Lower lobe of right lung (tissue), 2 donors: ENCODE results near the gene NRN1L. TPM values are rescaled to one million over a fixed set of nuclear protein-coding genes. Genes with fewer than 3 reads are reported as not detected.

Experiments used
- ATAC-seq, 2 donors: fragments of 200-7000 bp; cut with Tn5 transposase; one replicate each; pipeline ENCODE4 v1.9.1; 2020 to 2022; ENCODE audit warnings: mild to moderate bottlenecking in 2 of 2, moderate library complexity in 2 of 2
- DNase-seq: peaks from one replicate; pipeline ENCODE4 v3.0.0-alpha.2; 2020
- H3K27ac ChIP-seq: fragments of 200-600 bp; one replicate; pipeline ENCODE4 v1.8.0; 2022
- H3K27me3 ChIP-seq: fragments of 200-600 bp; one replicate; pipeline ENCODE4 v1.8.0; 2022; ENCODE audit warnings: low read depth
- H3K36me3 ChIP-seq: fragments of 200-600 bp; one replicate; pipeline ENCODE4 v1.8.0; 2022; ENCODE audit warnings: mild to moderate bottlenecking
- H3K4me1 ChIP-seq: fragments of 200-600 bp; one replicate; pipeline ENCODE4 v1.8.0; 2022
- H3K4me3 ChIP-seq: fragments of 200-600 bp; one replicate; pipeline ENCODE4 v1.8.0; 2022; ENCODE audit warnings: mild to moderate bottlenecking
- H3K9me3 ChIP-seq: fragments of 200-600 bp; one replicate; pipeline ENCODE4 v1.8.0; 2022
- intact Hi-C: fragments of 100-400 bp; cut with DNase I; formaldehyde crosslinking; loops from one replicate; pipeline ENCODE4 v1.11.0; 2022
- total RNA-seq: library from RNA; stranded (reverse); fragmentation: NEBNext Ultra II Directional; extraction: Animal tissue kit (Norgen Biotek cat#: 25700); gene quantifications from one replicate; pipeline ENCODE4 v1.2.1, GENCODE V29; 2021
- TF ChIP-seq, protein P1 (sequence below): fragments of 200-600 bp; IDR thresholded peaks from one replicate; pipeline ENCODE4 v1.8.0; 2022; ENCODE audit warnings: antibody characterized with exemption, mild to moderate bottlenecking
- donor health status: DM: no; HTN: yes; CAD: no; lungs with severe emphysema.

The NRN1L gene
- total RNA-seq, 1 donor from 2014 or later, result 1.7 TPM

DNA sequence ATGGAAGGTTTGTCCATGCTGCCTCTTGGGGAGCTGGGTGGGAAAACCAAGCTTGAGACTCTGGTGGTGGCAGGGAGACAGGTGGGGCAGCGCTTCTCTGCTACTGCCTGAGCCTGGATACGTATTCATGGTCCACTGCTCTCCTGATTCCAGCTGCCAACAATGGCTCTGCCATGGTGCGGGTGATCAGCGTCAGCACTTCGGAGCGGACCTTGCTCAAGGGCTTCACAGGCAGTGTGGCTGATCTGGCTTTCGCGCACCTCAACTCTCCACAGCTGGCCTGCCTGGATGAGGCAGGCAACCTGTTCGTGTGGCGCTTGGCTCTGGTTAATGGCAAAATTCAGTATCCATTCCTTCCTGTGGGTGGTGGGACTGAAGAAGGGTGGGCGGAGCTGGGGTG is 7.6 kb upstream of the NRN1L start:
- peaks cover 29% of the 10 kb centered on the region for H3K4me1 ChIP-seq
- no peak overlapping the region for H3K27ac ChIP-seq
- no peak for DNase-seq
- intact Hi-C loops, result no loop called here
- no peak for ATAC-seq
- peaks cover 66% of the 10 kb centered on the region for H3K36me3 ChIP-seq
- no peaks in the 10 kb centered on the region for H3K9me3 ChIP-seq
- TF ChIP-seq, protein P1, sequence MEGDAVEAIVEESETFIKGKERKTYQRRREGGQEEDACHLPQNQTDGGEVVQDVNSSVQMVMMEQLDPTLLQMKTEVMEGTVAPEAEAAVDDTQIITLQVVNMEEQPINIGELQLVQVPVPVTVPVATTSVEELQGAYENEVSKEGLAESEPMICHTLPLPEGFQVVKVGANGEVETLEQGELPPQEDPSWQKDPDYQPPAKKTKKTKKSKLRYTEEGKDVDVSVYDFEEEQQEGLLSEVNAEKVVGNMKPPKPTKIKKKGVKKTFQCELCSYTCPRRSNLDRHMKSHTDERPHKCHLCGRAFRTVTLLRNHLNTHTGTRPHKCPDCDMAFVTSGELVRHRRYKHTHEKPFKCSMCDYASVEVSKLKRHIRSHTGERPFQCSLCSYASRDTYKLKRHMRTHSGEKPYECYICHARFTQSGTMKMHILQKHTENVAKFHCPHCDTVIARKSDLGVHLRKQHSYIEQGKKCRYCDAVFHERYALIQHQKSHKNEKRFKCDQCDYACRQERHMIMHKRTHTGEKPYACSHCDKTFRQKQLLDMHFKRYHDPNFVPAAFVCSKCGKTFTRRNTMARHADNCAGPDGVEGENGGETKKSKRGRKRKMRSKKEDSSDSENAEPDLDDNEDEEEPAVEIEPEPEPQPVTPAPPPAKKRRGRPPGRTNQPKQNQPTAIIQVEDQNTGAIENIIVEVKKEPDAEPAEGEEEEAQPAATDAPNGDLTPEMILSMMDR, result no peak
- H3K27me3 ChIP-seq, result no peaks in the 10 kb centered on the region
- H3K4me3 ChIP-seq, result no peak overlapping the region

DNA sequence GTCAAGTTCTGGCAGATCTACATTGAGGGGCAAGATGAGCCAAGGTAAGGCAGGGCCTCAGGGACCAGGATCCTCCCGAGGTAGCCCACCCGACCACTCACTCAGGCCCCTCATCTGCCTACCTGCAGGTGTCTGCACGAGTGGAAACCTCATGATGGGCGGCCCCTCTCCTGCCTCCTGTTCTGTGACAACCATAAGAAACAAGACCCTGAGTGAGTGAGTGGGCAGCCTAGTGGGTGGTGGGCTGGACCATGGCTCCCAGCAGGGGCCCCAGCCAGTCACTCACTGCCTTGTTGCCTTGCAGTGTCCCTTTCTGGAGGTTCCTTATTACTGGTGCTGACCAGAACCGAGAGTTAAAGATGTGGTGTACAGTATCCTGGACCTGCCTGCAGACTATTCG is 6.5 kb upstream of the NRN1L start:
- Histone ChIP-seq H3K4me1 (peaks cover 22% of the 10 kb centered on the region), H3K27me3 (no peaks in the 10 kb centered on the region), H3K9me3 (no peaks in the 10 kb centered on the region), H3K27ac (no peak overlapping the region), H3K36me3 (peaks cover 78% of the 10 kb centered on the region), H3K4me3 (no peak overlapping the region)
- intact Hi-C loops, result no loop called here
- TF ChIP-seq, protein P1, result no peak
- no peak for ATAC-seq
- DNase-seq, result no peak

GRCh38 chr16:67878846-67879245 is 5.8 kb upstream of the NRN1L start:
- Histone ChIP-seq H3K4me1 (peaks cover 22% of the 10 kb centered on the region), H3K27me3 (no peaks in the 10 kb centered on the region), H3K36me3 (peaks cover 84% of the 10 kb centered on the region), H3K9me3 (no peaks in the 10 kb centered on the region), H3K4me3 (no peak overlapping the region), H3K27ac (no peak overlapping the region)
- no peak for DNase-seq
- TF ChIP-seq, protein P1, result no peak
- no peak for ATAC-seq
- intact Hi-C loops, result no loop called here

DNA sequence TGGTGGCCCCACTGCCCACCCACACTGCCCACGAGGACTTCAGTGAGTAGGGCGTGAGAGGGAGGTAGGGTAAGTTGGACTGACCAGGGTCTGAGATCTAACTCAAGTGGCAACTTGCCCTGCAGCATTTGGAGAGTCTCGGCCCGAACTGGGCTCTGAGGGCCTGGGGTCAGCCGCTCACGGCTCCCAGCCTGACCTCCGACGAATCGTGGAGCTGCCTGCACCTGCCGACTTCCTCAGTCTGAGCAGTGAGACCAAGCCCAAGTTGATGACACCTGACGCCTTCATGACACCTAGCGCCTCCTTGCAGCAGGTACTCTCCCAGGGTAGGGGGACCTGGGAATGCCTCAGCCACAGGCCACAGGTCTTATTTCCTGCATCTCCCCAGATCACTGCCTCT is 5.2 kb upstream of the NRN1L start:
- Histone ChIP-seq H3K4me1 (peaks cover 22% of the 10 kb centered on the region), H3K27me3 (no peaks in the 10 kb centered on the region), H3K9me3 (no peaks in the 10 kb centered on the region), H3K36me3 (peaks cover 90% of the 10 kb centered on the region), H3K4me3 (no peak overlapping the region), H3K27ac (no peak overlapping the region)
- TF ChIP-seq, protein P1, result no peak
- DNase-seq, result no peak
- intact Hi-C loops, result no loop called here
- no peak for ATAC-seq

GRCh38 chr16:67879936-67880335 is 4.7 kb upstream of the NRN1L start:
- intact Hi-C loops, result no loop called here
- H3K36me3 ChIP-seq, result peaks cover 95% of the 10 kb centered on the region
- no peaks in the 10 kb centered on the region for H3K27me3 ChIP-seq
- no peaks in the 10 kb centered on the region for H3K9me3 ChIP-seq
- TF ChIP-seq, protein P1, result no peak
- H3K27ac ChIP-seq, result no peak overlapping the region
- H3K4me1 ChIP-seq, result peaks cover 22% of the 10 kb centered on the region
- ATAC-seq (no peak), DNase-seq (no peak)
- no peak overlapping the region for H3K4me3 ChIP-seq

DNA sequence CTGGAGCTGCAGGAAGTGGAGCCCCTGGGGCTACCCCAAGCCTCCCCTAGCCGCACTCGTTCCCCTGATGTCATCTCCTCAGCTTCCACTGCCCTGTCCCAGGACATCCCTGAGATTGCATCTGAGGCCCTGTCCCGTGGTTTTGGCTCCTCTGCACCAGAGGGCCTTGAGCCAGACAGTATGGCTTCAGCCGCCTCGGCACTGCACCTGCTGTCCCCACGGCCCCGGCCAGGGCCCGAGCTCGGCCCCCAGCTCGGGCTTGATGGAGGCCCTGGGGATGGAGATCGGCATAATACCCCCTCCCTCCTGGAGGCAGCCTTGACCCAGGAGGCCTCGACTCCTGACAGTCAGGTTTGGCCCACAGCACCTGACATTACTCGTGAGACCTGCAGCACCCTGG is 4.1 kb upstream of the NRN1L start:
- Histone ChIP-seq H3K36me3 (peaks cover 95% of the 10 kb centered on the region), H3K27ac (no peak overlapping the region), H3K4me1 (peaks cover 20% of the 10 kb centered on the region), H3K4me3 (no peak overlapping the region), H3K27me3 (no peaks in the 10 kb centered on the region), H3K9me3 (no peaks in the 10 kb centered on the region)
- no peak for ATAC-seq
- TF ChIP-seq, protein P1, result no peak
- intact Hi-C loops, result no loop called here
- DNase-seq, result no peak
